Measurements from ENCODE around the gene AAGAB.
A peak's percentile ranks its signal among the peaks of the same experiment; 100 is the strongest.

AAGAB gene

GRCh38 chr15:67254238-67255175 is at the start of gene AAGAB, which contains the start of gene IQCH (continued):
- TF ChIP-seq ZNF23 (tag by site-specific recombination; IDR thresholded peaks at IDR 0.05; ENCODE audit: borderline replicate concordance) (no peak), SP2 (tag by site-specific recombination; IDR thresholded peaks at IDR 0.05) (peak; percentile 81), ZNF549 (tag by site-specific recombination; IDR thresholded peaks at IDR 0.05) (no peak), ZBTB26 (tag by site-specific recombination; optimal IDR thresholded peaks at IDR 0.05) (peak; percentile 100), ZNF548 (tag by site-specific recombination; IDR thresholded peaks at IDR 0.05) (no peak), ZNF18 (tag by site-specific recombination; IDR thresholded peaks at IDR 0.05) (0 out of 2 replicates have a peak, but pooled peaks have one; percentile 22), ZNF777 (tag by site-specific recombination; IDR thresholded peaks at IDR 0.05; ENCODE audit: borderline replicate concordance) (no peak), ZBTB6 (tag by site-specific recombination; IDR thresholded peaks at IDR 0.05) (peak; percentile 4; the same call in 1 of the 2 replicates), ZFHX2 (tag by site-specific recombination; conservative IDR thresholded peaks at IDR 0.05) (peak; percentile 61), ZNF398 (tag by site-specific recombination; IDR thresholded peaks at IDR 0.05) (peak; percentile 76; the same call in 1 of the 2 replicates), EGR2 (tag by site-specific recombination; IDR thresholded peaks at IDR 0.05; ENCODE audit: low read depth) (0 out of 2 replicates have a peak, but pooled peaks have one; percentile 32), ZNF362 (tag by site-specific recombination; IDR thresholded peaks at IDR 0.05) (no peak), GFI1B (tag by site-specific recombination; IDR thresholded peaks at IDR 0.05) (0 out of 2 replicates have a peak, but pooled peaks have one; percentile 13), HIC1 (tag by site-specific recombination; IDR thresholded peaks at IDR 0.05) (peak; percentile 50; the same call in 1 of the 2 replicates), HOXC10 (CRISPR knock-in tag; IDR thresholded peaks at IDR 0.05) (0 out of 2 replicates have a peak, but pooled peaks have one; percentile 62), ZNF561 (tag by site-specific recombination; IDR thresholded peaks at IDR 0.05; ENCODE audit: borderline replicate concordance) (peak; percentile 53), ZNF211 (tag by site-specific recombination; IDR thresholded peaks at IDR 0.05; ENCODE audit: low read depth) (no peak), ZBTB44 (tag by site-specific recombination; IDR thresholded peaks at IDR 0.05) (peak; percentile 49; the same call in 1 of the 2 replicates), ZNF391 (tag by site-specific recombination; IDR thresholded peaks at IDR 0.05; ENCODE audit: borderline replicate concordance, low read depth) (peak; percentile 88; the same call in 1 of the 2 replicates), ZNF623 (tag by site-specific recombination; IDR thresholded peaks at IDR 0.05) (peak; percentile 32; the same call in 1 of the 2 replicates), ELK4 (IDR thresholded peaks at IDR 0.05; ENCODE audit: borderline replicate concordance, low read depth, low read length) (no peak; the same call in 1 of the 2 replicates), ZNF426 (tag by site-specific recombination; IDR thresholded peaks at IDR 0.05) (no peak), ZNF433 (tag by site-specific recombination; IDR thresholded peaks at IDR 0.05; ENCODE audit: low read depth) (no peak), ZNF146 (tag by site-specific recombination; IDR thresholded peaks at IDR 0.05) (peak; percentile 14; the same call in 1 of the 2 replicates), ZNF837 (tag by site-specific recombination; IDR thresholded peaks at IDR 0.05) (no peak)
